ENCODE data around the gene CCDC178.
"Not testable (repeated sequence)": the region's sequence is repeated elsewhere in the genome, so short reads cannot be mapped to it uniquely, and the experiment has no call there.

The CCDC178 gene

DNA sequence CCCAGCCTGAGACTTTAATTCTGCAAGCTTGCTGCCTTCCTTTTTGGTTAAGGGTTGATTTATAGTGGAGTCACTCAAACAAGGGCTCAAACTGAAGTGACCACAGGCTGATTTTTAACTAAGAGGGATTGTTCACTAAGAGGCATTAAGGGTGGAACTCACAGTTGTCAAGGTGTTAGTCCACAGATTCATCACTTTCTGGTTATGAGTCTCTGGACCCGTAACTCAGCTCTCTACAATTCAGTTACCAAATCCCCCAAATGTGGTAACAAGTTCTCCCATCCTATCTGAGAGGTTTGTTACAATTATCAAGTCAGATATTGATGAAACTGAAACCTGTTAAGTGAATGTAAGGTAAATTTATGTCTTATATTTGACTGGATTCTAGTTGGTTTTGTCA lies 481.8 kb downstream of the CCDC178 start:
- Histone ChIP-seq H3K4me2 (ENCODE audit: low read length) (no peak overlapping the region), H3K27me3 (ENCODE audit: control insufficient read depth, low read length) (no peaks in the 10 kb centered on the region), H3K36me3 (ENCODE audit: control insufficient read depth, low read length) (no peaks in the 10 kb centered on the region), H4K20me1 (ENCODE audit: control insufficient read depth, insufficient read depth, low read depth, low read length) (no peaks in the 10 kb centered on the region), H3K9me3 (ENCODE audit: control insufficient read depth, insufficient read depth, low read length) (no peaks in the 10 kb centered on the region), H3K79me2 (ENCODE audit: control insufficient read depth, low read length) (no peaks in the 10 kb centered on the region), H3F3A (ENCODE audit: control insufficient read depth, insufficient read depth) (no peaks in the 10 kb centered on the region), H3K4me1 (ENCODE audit: control insufficient read depth, low read length) (no peaks in the 10 kb centered on the region), H3K9me2 (replicated peaks; ENCODE audit: control insufficient read depth, low read length) (no peaks in the 10 kb centered on the region), H3K4me3 (ENCODE audit: low read length) (no peak overlapping the region), H3K27ac (ENCODE audit: low read depth, low read length) (no peak overlapping the region)
- TF ChIP-seq, protein P1, sequence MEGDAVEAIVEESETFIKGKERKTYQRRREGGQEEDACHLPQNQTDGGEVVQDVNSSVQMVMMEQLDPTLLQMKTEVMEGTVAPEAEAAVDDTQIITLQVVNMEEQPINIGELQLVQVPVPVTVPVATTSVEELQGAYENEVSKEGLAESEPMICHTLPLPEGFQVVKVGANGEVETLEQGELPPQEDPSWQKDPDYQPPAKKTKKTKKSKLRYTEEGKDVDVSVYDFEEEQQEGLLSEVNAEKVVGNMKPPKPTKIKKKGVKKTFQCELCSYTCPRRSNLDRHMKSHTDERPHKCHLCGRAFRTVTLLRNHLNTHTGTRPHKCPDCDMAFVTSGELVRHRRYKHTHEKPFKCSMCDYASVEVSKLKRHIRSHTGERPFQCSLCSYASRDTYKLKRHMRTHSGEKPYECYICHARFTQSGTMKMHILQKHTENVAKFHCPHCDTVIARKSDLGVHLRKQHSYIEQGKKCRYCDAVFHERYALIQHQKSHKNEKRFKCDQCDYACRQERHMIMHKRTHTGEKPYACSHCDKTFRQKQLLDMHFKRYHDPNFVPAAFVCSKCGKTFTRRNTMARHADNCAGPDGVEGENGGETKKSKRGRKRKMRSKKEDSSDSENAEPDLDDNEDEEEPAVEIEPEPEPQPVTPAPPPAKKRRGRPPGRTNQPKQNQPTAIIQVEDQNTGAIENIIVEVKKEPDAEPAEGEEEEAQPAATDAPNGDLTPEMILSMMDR (IDR thresholded peaks at IDR 0.05; ENCODE audit: low read depth, low read length, poor library complexity, severe bottlenecking) = no peak
- no peak for TF ChIP-seq EZH2phosphoT487 (IDR thresholded peaks at IDR 0.05; ENCODE audit: borderline replicate concordance, low read length)

DNA sequence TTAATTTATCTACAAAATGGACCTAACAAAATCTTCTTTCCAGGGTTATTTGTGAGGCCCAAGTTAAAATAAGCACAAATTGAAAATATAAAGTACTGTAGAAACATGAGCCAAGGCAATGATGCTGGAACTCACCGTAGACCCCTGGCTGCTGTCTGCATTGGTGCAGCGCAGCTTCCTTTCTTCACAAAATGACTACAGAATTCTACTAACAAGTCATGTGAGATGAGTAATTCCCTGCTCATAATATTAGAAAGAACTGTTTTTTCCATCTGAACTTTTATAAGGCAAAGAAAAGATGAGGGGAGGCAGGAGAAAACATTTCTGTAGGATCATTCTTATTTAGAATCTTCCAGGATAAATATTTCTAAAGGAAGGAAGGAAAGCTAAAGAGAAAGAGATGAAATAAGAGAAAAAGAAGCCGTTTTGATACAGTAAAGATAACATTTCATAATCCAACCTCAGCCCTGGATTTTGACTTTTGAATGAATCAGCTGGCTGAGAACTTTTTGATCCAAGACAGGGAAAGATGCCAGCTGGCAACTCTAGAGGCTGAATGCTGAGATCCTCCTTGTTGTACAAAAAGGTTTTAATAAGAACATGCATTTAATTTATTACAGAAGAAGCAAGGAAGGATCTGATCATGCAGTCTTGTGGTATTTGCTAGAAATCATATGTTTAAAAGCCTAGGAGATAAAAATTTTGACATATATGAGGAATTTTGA lies 483.8 kb downstream of the CCDC178 start:
- TF ChIP-seq, protein P1 (IDR thresholded peaks at IDR 0.05; ENCODE audit: low read depth, low read length, poor library complexity, severe bottlenecking) = no peak
- no peak for TF ChIP-seq EZH2phosphoT487 (IDR thresholded peaks at IDR 0.05; ENCODE audit: borderline replicate concordance, low read length)

DNA sequence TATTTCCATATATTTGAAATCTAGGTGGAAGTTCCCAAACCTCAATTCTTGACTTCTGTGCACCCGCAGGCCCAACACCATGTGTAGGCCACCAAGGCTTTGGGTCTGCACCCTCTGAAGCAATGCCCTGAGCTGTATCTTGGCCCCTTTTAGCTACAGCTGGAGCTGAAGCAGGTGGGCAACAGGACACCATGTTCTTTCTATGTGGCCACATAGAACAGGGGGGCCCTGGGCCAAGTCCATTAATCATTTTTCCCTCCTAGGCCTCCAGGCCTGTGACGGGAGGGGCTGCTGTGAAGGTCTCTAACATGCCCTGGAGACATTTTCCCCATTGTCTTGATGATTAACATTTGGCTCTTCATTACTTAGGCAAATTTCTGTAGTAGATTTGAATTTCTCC lies 488.2 kb downstream of the CCDC178 start:
- not testable (repeated sequence) for H3K79me2 ChIP-seq (ENCODE audit: control insufficient read depth, low read length); H3K27me3 ChIP-seq (ENCODE audit: control insufficient read depth, low read length); H3K36me3 ChIP-seq (ENCODE audit: control insufficient read depth, low read length); H3K4me1 ChIP-seq (ENCODE audit: control insufficient read depth, low read length); H3K4me3 ChIP-seq (ENCODE audit: low read length); H3F3A ChIP-seq (ENCODE audit: control insufficient read depth, insufficient read depth); H4K20me1 ChIP-seq (ENCODE audit: control insufficient read depth, insufficient read depth, low read depth, low read length); H3K4me2 ChIP-seq (ENCODE audit: low read length); H3K27ac ChIP-seq (ENCODE audit: low read depth, low read length); H3K9me3 ChIP-seq (ENCODE audit: control insufficient read depth, insufficient read depth, low read length); H3K9me2 ChIP-seq (replicated peaks; ENCODE audit: control insufficient read depth, low read length)

More for the DNA sequence above, 483.8 kb downstream of the CCDC178 start:
- no peaks in the 10 kb centered on the region for H3K4me1 ChIP-seq (ENCODE audit: control insufficient read depth, low read length)
- H3K36me3 ChIP-seq (ENCODE audit: control insufficient read depth, low read length) = no peaks in the 10 kb centered on the region
- H3K9me2 ChIP-seq (replicated peaks; ENCODE audit: control insufficient read depth, low read length) = no peaks in the 10 kb centered on the region
- no peak overlapping the region for H3K4me2 ChIP-seq (ENCODE audit: low read length)
- 0 out of 2 replicates have a peak, but pooled peaks cover 3% of the 10 kb centered on the region for H3K9me3 ChIP-seq (ENCODE audit: control insufficient read depth, insufficient read depth, low read length)
- H3F3A ChIP-seq (ENCODE audit: control insufficient read depth, insufficient read depth) = no peaks in the 10 kb centered on the region
- H4K20me1 ChIP-seq (ENCODE audit: control insufficient read depth, insufficient read depth, low read depth, low read length) = no peaks in the 10 kb centered on the region
- H3K27ac ChIP-seq (ENCODE audit: low read depth, low read length) = no peak overlapping the region
- H3K27me3 ChIP-seq (ENCODE audit: control insufficient read depth, low read length) = no peaks in the 10 kb centered on the region
- no peaks in the 10 kb centered on the region for H3K79me2 ChIP-seq (ENCODE audit: control insufficient read depth, low read length)
- no peak overlapping the region for H3K4me3 ChIP-seq (ENCODE audit: low read length)

DNA sequence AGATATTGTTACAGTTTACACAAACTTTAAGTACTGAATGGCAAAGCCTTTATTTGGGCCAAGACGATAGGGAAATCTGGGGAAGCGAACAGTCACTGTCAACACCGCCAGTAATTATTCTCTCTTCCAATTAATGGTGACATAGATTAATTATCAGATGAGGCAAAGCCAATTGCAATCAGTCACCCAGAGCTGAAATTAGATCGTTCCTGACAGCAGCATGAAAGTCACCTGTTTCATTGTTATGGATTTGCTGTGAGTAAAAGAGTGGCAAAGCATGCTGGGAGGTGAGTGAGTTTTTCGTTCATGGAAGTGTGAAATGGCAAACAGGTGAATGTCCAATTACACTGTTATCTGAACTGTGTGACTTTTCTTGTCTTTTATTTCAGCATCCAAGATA lies 502.9 kb downstream of the CCDC178 start:
- H3K9me2 ChIP-seq (replicated peaks; ENCODE audit: control insufficient read depth, low read length) = no peaks in the 10 kb centered on the region
- no peak overlapping the region for H3K27ac ChIP-seq (ENCODE audit: low read depth, low read length)
- H3K4me3 ChIP-seq (ENCODE audit: low read length) = no peak overlapping the region
- no peak overlapping the region for H3K4me2 ChIP-seq (ENCODE audit: low read length)
- H3K79me2 ChIP-seq (ENCODE audit: control insufficient read depth, low read length) = no peaks in the 10 kb centered on the region
- no peaks in the 10 kb centered on the region for H3K4me1 ChIP-seq (ENCODE audit: control insufficient read depth, low read length)
- TF ChIP-seq, protein P1 (IDR thresholded peaks at IDR 0.05; ENCODE audit: low read depth, low read length, poor library complexity, severe bottlenecking) = no peak
- no peak for TF ChIP-seq EZH2phosphoT487 (IDR thresholded peaks at IDR 0.05; ENCODE audit: borderline replicate concordance, low read length)
- H3K9me3 ChIP-seq (ENCODE audit: control insufficient read depth, insufficient read depth, low read length) = no peaks in the 10 kb centered on the region
- H4K20me1 ChIP-seq (ENCODE audit: control insufficient read depth, insufficient read depth, low read depth, low read length) = no peaks in the 10 kb centered on the region
- no peaks in the 10 kb centered on the region for H3K36me3 ChIP-seq (ENCODE audit: control insufficient read depth, low read length)
- no peaks in the 10 kb centered on the region for H3K27me3 ChIP-seq (ENCODE audit: control insufficient read depth, low read length)
- H3F3A ChIP-seq (ENCODE audit: control insufficient read depth, insufficient read depth) = no peaks in the 10 kb centered on the region
